A549 treated with GW870086 at 1 μM for 4 hours (cell line): ENCODE results near the gene SHISAL2A. TPM values are rescaled to one million over a fixed set of nuclear protein-coding genes. Genes with fewer than 3 reads are reported as not detected.

ENCODE experiments used
- total RNA-seq: library from RNA; stranded (reverse); fragments of 200-300 nt; extraction: Qiagen RNA extraction; gene quantifications from 5 replicates; pipeline ENCODE4 v1.2.3, GENCODE V29; 2022; ENCODE audit warnings: low read depth

Gene SHISAL2A
- total RNA-seq = 0.29 to 0.47 TPM (median 0.39 TPM) in 4 of 5 replicates, not detected in the other

DNA sequence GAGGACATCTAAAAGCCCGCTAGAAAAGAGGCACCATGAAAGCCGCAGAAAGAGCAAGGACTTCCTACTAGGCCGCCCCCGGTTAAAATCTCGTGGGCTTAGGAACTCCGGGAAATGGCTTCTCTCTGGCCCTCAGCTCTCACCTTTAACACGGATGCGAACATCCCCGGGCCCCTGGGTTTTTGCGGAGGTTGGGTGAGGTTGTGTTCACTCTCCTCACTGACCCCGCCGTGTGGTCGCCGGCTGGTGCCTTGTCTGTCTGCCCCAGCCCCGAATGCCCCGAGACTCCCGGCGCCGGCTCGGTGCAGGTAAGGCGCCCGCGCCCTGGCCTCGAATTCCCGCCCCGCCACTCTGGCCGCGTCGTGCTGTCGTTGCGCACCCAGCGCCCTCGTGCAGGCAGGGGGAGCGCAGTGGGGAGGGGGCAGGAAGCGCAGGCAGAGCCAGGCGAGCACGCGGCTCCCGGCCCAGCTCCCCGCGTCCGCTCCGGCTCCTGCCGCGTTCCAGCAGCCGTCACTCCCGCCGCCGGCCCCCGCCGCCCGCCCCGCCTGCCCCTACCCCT lies at the start of gene SHISAL2A:
Gene SHISAL2A (plus strand): TSS at position 437 of the 559 bp plus-strand sequence. CDS start 326 bp downstream, outside the sequence.

DNA sequence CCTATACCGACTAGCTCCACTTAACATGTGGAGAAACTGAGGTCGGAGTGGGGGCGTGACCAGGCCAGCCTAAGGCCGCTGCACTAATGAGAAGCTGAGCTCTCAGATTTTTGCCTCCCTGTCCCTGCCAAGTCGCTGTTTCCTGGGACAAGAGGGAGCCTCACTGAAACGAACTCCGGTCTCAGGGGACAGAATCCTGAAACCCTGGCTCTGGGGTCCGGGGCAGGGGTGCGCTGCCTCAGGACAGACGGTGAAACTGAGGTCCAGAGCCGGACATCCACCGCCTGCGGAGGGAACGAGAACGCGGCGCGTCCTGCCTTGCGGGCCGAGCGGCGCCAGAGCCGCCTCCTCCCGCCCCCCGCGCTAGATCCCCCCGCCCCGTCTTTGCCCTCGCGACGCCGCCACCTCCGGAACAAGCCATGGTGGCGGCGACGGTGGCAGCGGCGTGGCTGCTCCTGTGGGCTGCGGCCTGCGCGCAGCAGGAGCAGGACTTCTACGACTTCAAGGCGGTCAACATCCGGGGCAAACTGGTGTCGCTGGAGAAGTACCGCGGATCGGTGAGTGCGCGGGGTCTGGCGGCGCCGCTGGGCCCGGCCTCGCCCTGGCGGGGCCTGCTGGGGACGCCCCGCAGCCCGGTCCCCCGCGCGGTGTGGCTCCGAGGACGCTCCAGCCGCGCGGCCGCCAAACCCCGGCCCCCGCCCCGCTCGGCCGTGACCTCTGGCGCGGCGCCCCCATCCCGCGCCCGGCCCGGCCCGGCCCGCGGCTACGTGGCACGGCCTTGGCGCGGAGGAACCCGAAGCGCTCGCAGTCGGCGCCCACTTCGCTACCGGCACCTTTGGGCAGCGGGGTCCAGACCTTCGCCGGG lies 30.7 kb upstream of the SHISAL2A start, which contains the start of gene GPX7:
Gene GPX7 (plus strand): TSS at position 381 of the 865 bp plus-strand sequence. CDS start 39 bp downstream, at position 420.

DNA sequence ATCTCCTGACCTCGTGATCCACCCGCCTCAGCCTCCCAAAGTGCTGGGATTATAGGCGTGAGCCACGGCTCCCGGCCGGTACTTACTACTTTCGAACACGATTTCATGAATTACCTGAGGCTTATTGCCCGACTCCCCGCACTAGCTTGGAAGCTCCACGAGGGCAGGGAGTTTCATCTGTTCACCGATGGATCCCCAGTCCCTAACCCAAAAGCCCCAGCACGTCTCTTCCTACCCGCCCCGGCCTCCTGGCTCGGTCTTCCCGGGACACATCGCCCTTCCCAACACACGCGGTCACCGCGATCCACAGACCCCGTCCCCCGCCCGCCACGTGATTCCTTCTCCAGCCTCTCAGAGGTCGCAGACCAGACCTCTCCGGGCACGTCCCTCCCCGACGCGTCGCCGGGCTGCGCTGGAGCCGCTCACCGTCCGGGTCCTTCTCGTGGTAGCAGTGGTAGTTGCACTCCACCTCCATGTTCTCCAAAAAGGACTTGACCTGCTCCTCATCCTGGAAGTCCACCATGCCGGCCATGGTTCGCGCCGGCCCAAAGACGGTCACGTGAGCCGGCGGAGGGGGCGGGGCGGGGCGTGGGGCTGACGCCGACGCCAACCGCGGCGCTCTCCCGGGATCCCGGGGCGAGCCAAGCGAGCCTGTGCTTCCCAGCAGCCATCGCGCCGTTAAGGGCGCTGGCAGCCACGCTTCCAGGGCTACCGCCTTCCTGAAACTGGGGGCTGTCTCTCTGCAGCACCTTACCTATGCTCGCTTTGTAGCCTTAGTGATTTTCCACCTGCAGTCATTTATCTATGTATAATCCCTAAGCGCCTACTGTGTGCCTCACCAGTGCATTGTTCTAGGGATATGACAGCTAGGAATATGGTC lies 65.1 kb downstream of the SHISAL2A start, which contains the start of gene COA7:
Gene COA7 (minus strand): TSS at position 553 of the 880 bp plus-strand sequence. CDS start 21 bp downstream, at position 532.

Other genes with a start within 250 kb of the SHISAL2A start
- gene ORC1, start 228.7 kb upstream of the SHISAL2A start, total RNA-seq = 16.6 to 18.8 TPM (median 17.9 TPM) in 5 replicates
- 16.9 to 20.6 TPM (median 19.1 TPM) in 5 replicates for gene PRPF38A, start 228.6 kb upstream of the SHISAL2A start, total RNA-seq
- 16.1 to 24.4 TPM (median 19.8 TPM) in 5 replicates for gene TUT4, start 80.1 kb upstream of the SHISAL2A start, total RNA-seq
- gene GPX7, start 30.8 kb upstream of the SHISAL2A start, total RNA-seq = not detected in 5 replicates
- 17.4 to 22.7 TPM (median 22.2 TPM) in 5 replicates for gene COA7, start 65.2 kb downstream of the SHISAL2A start, total RNA-seq
- 3.6 to 6.4 TPM (median 5.3 TPM) in 5 replicates for gene ZYG11B, start 93.3 kb downstream of the SHISAL2A start, total RNA-seq
- 2.1 to 2.8 TPM (median 2.5 TPM) in 5 replicates for gene ZYG11A, start 209.6 kb downstream of the SHISAL2A start, total RNA-seq